ENCODE data around the gene MUC4. TPM values are rescaled to one million over a fixed set of nuclear protein-coding genes. Genes with fewer than 3 reads are reported as not detected.

MUC4 gene
- total and polyA plus RNA-seq, 10 of the 15 experiments (the other 5 are each of a cell fraction or from before 2014, with no cell fraction given), result 0.02 to 0.46 (median 0.27) TPM; not detected in 4

- CTCF ChIA-PET, result no interaction called here
- H3K9ac ChIP-seq (ENCODE audit: control insufficient read depth, insufficient read depth, low read length), result no peak overlapping the region
- no peak overlapping the region for H3K4me2 ChIP-seq (ENCODE audit: control insufficient read depth, insufficient read depth)
- in situ Hi-C loops (cut with MboI) (no loop called here), intact Hi-C loops (cut with micrococcal nuclease; ENCODE audit: unreplicated experiment) (no loop called here)
- no peaks in the 10 kb centered on the region for H3K79me2 ChIP-seq (ENCODE audit: control insufficient read depth, insufficient read depth, low read length)
- no peaks in the 10 kb centered on the region for H4K20me1 ChIP-seq (ENCODE audit: control insufficient read depth, insufficient read depth)
- SMC1A ChIA-PET (ENCODE audit: uncharacterized antibody, unreplicated experiment), result no interaction called here
- ATAC-seq (no peak), DNase-seq (ENCODE audit: low read depth, low spot score) (no peak), FAIRE-seq (no peak)
- TF ChIP-seq SMC3 (IDR thresholded peaks at IDR 0.05; ENCODE audit: borderline replicate concordance, low read length) (0 out of 2 replicates have a peak, but pooled peaks have one; percentile 6), RAD21 (IDR thresholded peaks at IDR 0.05; ENCODE audit: insufficient read depth, low read depth, low read length) (0 out of 2 replicates have a peak, but pooled peaks have one; percentile 14), IRF3 (IDR thresholded peaks at IDR 0.05) (no peak), CTCF (IDR thresholded peaks at IDR 0.05 in 2 of 3, conservative IDR thresholded peaks at IDR 0.05 in 1 of 3; ENCODE audit: control insufficient read depth in 2 of 3, extremely low read depth in 1 of 3, insufficient read depth in 1 of 3, low read depth in 3 of 3, low read length in 3 of 3) (peak in 2 of 3 experiments; percentile 7 to 31; a peak in 2 of 6 replicates)
- WGBS (ENCODE audit: insufficient coverage, insufficient replicate concordance, low lambda C conversion rate, missing lambda C conversion rate), result 35% methylated on average over 13 of the region's 13 CpGs
- H3K4me1 ChIP-seq (ENCODE audit: control insufficient read depth, insufficient read depth, low read length), result no peaks in the 10 kb centered on the region
- BruUV-seq (replicated peaks), result no TSS peak
- H3K27ac ChIP-seq (ENCODE audit: control insufficient read depth, insufficient read depth), result no peak overlapping the region
- H3K27me3 ChIP-seq (replicated peaks in 1 of 2; ENCODE audit: control insufficient read depth in 2 of 2, insufficient read depth in 2 of 2, low read length in 1 of 2), result no peaks in the 10 kb centered on the region
- RAD21 ChIA-PET (ENCODE audit: unreplicated experiment), result no interaction called here
- no peaks in the 10 kb centered on the region for H3K36me3 ChIP-seq (ENCODE audit: control insufficient read depth in 2 of 2, insufficient read depth in 2 of 2, low read length in 1 of 2)
- POLR2A ChIA-PET, result no interaction called here
- no peak overlapping the region for H2AFZ ChIP-seq (ENCODE audit: control insufficient read depth, low read depth, low read length)
- no peaks in the 10 kb centered on the region; the same call in 2 of the 3 replicates for H3K9me3 ChIP-seq (replicated peaks; ENCODE audit: control insufficient read depth, insufficient read depth, low read length)
- H3K4me3 ChIP-seq, result no peak overlapping the region
These were observed 36.8 kb downstream of the MUC4 start for GRCh38 chr3:195774917-195775316.

Measured in GM12878 (cell line).